H1 (cell line): ENCODE results near the gene TMEM253.

Source experiments
- EP300 ChIP-seq, 2 experiments: IDR thresholded peaks; 1 replicate in 1 of 2; 2 replicates in 1 of 2; pipeline ENCODE4 v1.6.1; 2011 to 2012; ENCODE audit warnings: low read depth in 2 of 2, low read length in 2 of 2, mild to moderate bottlenecking in 2 of 2, borderline replicate concordance in 1 of 2, inconsistent platforms in 1 of 2, moderate library complexity in 1 of 2
- EZH2 ChIP-seq: fragments of 200-600 bp; sonication (generic); IDR thresholded peaks from 2 replicates; pipeline ENCODE4 v1.7.1; 2012; ENCODE audit warnings: low read depth, mild to moderate bottlenecking, moderate library complexity, low read length, inconsistent platforms; ENCODE audit not compliant: severe bottlenecking
- JUND ChIP-seq: IDR thresholded peaks from 2 replicates; pipeline ENCODE4 v1.6.1; 2011; ENCODE audit warnings: mild to moderate bottlenecking, improper control_type of control experiment, low read length
- POLR2AphosphoS5 ChIP-seq: IDR thresholded peaks from 2 replicates; pipeline ENCODE4 v1.6.1; 2011; ENCODE audit warnings: low read depth, low read length
- SRF ChIP-seq: IDR thresholded peaks from 2 replicates; pipeline ENCODE4 v1.6.1; 2011; ENCODE audit warnings: mild to moderate bottlenecking, low read depth, low read length, moderate library complexity
- TBP ChIP-seq: IDR thresholded peaks from 2 replicates; pipeline ENCODE4 v1.6.1; 2011; ENCODE audit warnings: low read depth, low read length, improper control_type of control experiment

GRCh38 chr14:21104448-21105060, 3.7 kb downstream of the TMEM253 start:
- TF ChIP-seq POLR2AphosphoS5 (no peak; the same call in 1 of the 2 replicates), TBP (no peak), EZH2 (no peak), SRF (no peak), EP300 (IDR thresholded peaks at IDR 0.05; ENCODE audit: borderline replicate concordance in 1 of 2, low read depth in 2 of 2, low read length in 2 of 2) (no peak), JUND (no peak)
